HG03354 (cell line): Measurements from ENCODE around the gene LSM2.
A peak's percentile ranks its signal among the peaks of the same experiment; 100 is the strongest.
"Not testable (repeated sequence)": the region's sequence is repeated elsewhere in the genome, so short reads cannot be mapped to it uniquely, and the experiment has no call there.

ENCODE experiments used
- ATAC-seq: cut with Tn5 transposase; IDR thresholded peaks from one replicate; pipeline ENCODE4 v1.9.1; 2021; ENCODE audit warnings: mild to moderate bottlenecking; ENCODE audit not compliant: unreplicated experiment, poor library complexity, severe bottlenecking

LSM2 gene

GRCh38 chr6:31829633-31830283 lies 23.0 kb upstream of the LSM2 start:
- ATAC-seq = no peak

- ATAC-seq = peak; percentile 78
These were observed 20.7 kb upstream of the LSM2 start, which contains the start of gene HSPA1B for GRCh38 chr6:31827286-31828079. HSPA1B (plus strand) TSS chr6:31827738; CDS start chr6:31827951, 213 bp downstream.

- ATAC-seq = peak; percentile 9
These were observed 20.1 kb upstream of the LSM2 start for GRCh38 chr6:31826793-31827285.

DNA sequence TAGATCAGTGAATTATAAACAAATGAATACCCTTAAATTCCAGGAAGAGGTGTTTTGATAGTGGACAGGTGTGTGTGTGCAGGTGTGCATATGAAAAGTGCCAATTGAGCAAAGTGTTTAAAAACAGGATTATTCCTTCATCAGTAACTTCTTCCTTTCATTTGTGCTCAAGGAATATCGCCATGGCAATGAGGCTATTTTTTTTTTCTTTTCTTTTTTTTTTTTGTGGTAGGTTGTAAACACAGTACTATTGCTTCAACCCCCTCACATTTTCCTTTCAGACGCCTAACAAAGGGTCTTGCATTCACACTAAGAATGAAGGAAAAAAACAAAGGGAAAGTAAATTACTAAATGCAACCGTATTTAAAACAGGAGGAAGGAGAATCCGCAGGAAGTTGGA lies 18.8 kb upstream of the LSM2 start:
- ATAC-seq = no peak

- not testable (repeated sequence) for ATAC-seq
These were observed 16.9 kb upstream of the LSM2 start for GRCh38 chr6:31823592-31824196.

GRCh38 chr6:31822036-31822821 lies 15.5 kb upstream of the LSM2 start:
- peak; percentile 50 for ATAC-seq

- ATAC-seq = peak; percentile 47
These were observed 14.7 kb upstream of the LSM2 start for GRCh38 chr6:31821301-31822035.

DNA sequence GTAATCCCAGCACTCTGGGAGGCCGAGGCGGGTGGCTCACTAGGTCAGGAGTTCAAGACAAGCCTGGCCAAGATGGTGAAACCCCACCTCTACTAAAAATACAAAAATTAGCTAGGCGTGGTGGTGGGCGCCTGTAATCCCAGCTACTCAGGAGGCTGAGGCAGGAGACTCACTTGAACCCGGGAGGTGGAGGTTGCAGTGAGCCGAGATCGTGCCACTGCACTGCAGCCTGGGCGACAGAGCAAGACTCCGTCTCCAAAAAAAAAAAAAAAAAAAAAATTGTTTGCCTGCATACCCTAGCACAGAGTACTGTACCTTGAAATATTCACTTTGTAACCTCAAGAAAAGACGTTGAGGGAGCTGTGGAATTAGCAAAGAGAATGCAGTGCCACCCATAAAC lies 13.6 kb upstream of the LSM2 start:
- ATAC-seq = not testable (repeated sequence)

- no peak for ATAC-seq
These were observed 13.1 kb upstream of the LSM2 start for GRCh38 chr6:31819871-31820299.

GRCh38 chr6:31817929-31818511 lies 11.3 kb upstream of the LSM2 start:
- not testable (repeated sequence) for ATAC-seq

DNA sequence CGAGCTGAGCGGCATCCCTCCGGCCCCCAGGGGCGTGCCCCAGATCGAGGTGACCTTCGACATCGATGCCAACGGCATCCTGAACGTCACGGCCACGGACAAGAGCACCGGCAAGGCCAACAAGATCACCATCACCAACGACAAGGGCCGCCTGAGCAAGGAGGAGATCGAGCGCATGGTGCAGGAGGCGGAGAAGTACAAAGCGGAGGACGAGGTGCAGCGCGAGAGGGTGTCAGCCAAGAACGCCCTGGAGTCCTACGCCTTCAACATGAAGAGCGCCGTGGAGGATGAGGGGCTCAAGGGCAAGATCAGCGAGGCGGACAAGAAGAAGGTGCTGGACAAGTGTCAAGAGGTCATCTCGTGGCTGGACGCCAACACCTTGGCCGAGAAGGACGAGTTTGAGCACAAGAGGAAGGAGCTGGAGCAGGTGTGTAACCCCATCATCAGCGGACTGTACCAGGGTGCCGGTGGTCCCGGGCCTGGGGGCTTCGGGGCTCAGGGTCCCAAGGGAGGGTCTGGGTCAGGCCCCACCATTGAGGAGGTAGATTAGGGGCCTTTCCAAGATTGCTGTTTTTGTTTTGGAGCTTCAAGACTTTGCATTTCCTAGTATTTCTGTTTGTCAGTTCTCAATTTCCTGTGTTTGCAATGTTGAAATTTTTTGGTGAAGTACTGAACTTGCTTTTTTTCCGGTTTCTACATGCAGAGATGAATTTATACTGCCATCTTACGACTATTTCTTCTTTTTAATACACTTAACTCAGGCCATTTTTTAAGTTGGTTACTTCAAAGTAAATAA lies 10.6 kb upstream of the LSM2 start:
- not testable (repeated sequence) for ATAC-seq

DNA sequence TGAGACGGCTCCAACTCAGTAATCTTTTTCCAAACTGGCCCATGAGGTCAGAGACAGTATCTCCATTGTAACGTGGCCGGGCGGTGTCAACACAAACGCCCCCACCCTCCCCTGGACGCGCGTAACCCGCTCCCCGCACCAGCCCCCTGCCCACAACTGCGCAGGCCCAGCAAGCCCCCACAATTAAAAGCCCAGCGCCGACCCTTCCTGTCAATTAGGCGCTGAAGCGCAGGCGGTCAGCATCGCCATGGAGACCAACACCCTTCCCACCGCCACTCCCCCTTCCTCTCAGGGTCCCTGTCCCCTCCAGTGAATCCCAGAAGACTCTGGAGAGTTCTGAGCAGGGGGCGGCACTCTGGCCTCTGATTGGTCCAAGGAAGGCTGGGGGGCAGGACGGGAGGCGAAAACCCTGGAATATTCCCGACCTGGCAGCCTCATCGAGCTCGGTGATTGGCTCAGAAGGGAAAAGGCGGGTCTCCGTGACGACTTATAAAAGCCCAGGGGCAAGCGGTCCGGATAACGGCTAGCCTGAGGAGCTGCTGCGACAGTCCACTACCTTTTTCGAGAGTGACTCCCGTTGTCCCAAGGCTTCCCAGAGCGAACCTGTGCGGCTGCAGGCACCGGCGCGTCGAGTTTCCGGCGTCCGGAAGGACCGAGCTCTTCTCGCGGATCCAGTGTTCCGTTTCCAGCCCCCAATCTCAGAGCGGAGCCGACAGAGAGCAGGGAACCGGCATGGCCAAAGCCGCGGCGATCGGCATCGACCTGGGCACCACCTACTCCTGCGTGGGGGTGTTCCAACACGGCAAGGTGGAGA lies 8.5 kb upstream of the LSM2 start, which contains the start of the genes HSPA1A and HSPA1L:
Gene HSPA1A, plus strand, starts transcription at position 519 of the 814 bp plus-strand sequence. Its CDS starts 214 bp downstream, at position 733.
Gene HSPA1L, minus strand, starts transcription at position 259 of the 814 bp plus-strand sequence. CDS start 3,311 bp downstream, outside the sequence.
- peak; percentile 36 for ATAC-seq

DNA sequence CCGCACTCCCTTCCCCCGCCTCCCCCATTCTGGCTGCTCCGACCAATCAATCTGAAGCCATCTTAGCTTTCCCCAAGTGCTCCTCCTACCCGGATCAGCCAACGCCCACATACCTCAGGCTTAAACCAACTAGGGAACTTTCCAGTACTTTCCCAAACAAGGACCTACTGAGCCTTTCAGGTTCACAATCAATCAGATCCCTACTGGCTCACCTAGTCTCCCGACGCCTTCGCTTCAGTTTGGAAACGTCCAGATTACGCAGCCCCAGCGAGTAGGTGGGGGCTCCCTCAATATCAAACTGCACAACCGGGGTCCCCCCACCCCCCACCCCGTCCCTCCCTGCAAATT lies 7.9 kb upstream of the LSM2 start:
- ATAC-seq = peak; percentile 45

DNA sequence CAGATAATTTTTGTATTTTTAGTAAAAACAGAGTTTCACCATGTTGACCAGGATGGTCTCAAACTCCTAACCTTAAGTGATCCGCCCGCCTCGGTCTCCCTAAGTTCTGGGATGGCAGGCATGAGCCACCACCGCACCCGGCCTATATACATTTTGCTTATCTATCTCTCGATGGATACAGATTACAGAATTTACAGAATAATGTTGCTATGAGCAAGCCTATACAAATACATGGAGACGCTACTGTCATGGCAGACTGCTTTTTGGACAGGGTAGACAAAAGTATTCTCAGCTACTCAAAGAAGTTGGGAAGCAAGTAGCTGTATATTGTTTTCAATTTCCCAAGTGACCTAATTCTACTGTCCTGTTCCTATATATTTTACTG lies 6.7 kb upstream of the LSM2 start:
- ATAC-seq = no peak

DNA sequence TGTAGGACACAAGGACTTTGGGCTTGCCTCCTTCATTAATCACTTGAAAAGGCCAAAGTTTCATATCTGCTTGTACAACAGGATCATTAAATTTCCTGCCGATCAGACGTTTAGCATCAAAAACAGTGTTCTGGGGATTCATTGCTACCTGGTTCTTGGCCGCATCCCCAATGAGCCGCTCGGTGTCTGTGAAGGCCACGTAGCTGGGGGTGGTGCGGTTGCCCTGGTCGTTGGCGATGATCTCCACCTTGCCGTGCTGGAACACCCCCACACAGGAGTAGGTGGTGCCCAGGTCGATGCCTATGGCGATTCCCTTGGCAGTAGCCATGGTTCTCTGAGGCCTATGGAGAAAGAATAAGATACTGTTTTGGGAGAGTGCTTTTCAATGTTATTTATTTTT lies 4.9 kb upstream of the LSM2 start:
- ATAC-seq = no peak

DNA sequence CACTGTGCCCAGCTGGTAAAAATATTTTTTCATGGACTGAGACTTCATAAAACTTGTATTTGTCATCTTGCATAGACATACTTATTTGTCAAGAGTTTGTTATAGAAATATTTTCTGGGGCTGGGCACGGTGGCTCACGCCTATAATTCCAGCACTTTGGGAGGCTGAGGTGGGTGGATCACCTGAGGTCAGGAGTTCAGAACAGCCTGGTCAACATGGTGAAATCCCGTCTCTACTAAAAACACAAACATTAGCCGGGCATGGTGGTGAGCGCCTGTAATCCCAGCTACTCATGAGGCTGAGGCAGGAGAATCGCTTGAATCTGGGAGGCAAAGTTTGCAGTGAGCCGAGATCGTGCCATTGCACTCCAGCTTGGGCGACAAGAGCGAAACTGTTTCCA lies 1.8 kb upstream of the LSM2 start:
- ATAC-seq = not testable (repeated sequence)

DNA sequence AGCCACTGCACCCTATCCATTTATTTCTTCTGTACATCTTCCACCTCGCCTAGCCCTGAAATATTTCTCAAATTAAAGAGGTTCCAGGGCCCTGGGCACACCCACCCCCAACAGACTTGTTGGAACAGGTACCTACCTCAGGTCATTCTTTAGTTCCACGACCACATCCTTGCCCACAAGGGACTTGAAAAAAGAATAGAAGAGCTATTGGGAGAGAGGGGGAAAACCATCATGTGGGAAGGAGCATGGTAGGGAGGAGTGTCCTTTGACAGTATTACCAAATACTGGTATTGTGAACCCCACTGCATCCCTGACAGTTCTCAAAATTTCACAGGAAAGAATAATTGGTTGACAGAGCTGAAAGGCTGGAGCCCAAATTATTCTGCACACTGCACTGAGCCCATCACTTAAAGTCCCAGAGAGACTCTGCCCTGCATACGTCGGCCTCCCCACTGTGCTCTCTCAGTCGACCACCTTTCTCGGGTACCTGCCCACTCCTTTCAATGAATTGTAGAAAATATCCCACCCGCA lies 762 bp downstream of the LSM2 start:
- peak; percentile 33 for ATAC-seq
